ENCODE data around the gene ALDH1B1.

ALDH1B1 gene

GRCh38 chr9:38392235-38393127 is at the start of gene ALDH1B1:
ALDH1B1 (plus strand) TSS chr9:38392702; CDS start chr9:38395749, 3,047 bp downstream.
- peak; percentile 57 for DNase-seq

DNA sequence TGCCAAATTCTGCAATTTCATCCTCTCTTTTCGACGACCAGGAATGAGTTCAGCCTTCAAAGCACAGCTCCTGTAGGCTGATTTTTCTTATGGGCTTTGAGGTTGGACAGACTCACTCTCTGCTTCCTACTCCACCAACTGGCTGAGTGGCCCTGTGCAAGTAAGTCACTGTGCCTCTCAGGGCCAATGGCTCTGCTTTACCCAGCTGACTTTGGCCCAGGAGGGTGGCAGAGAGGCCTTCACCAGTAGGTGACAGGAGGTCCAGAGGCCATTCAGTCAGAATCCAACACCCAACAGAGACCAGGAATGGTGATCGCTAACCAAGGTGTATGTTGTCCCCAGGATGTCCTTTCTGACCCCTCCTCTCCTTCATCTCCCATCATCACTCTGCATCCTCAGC is 49.5 kb upstream of the ALDH1B1 start:
- DNase-seq, result no peak

- no peak for DNase-seq
These were observed 49.0 kb upstream of the ALDH1B1 start for GRCh38 chr9:38343552-38343951.

GRCh38 chr9:38344566-38345324 is 47.8 kb upstream of the ALDH1B1 start:
- DNase-seq, result no peak

DNA sequence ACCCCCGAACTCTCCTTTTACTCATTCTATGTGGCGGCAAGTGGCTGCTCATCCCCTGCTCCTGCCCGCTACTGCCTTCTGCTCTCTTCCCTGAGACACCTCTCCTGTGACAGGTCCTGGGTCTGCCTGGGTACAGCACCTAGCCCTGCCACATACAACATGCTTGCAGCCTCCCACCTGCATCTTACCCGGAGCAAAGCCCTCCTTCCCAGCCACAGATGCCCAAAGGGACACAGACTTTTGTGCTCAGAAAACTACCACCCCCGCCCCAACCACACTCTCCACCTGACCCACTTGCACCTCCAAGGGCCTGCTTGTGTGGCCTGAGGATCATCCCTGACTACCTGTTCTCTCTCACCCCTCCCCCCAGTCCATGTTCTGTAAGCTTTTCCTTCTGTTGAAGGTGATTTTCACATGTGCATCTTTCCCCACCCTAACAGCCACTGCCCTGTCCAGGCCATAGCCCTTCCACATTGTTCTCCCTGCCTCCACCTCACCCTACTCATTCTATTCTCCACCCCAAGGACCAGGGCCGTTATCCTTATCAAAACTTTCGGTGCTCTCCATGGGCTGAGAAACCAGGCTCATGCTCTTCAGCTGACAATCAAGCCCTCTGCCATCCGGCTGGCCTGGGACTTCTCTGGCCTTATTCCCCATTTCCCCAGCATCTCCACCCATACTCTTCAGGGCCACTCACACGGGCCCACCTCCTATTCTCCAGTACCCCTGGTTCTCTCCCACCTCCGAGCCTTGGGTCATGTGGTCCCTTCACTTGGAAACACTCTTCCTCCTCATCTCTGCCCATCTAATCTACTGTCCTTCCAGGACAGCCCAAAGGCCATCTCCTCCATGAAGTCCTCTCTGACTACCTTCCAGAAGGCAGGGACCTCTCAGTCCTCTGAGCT is 46.4 kb upstream of the ALDH1B1 start:
- DNase-seq, result no peak

GRCh38 chr9:38346811-38347210 is 45.7 kb upstream of the ALDH1B1 start:
- DNase-seq, result no peak

DNA sequence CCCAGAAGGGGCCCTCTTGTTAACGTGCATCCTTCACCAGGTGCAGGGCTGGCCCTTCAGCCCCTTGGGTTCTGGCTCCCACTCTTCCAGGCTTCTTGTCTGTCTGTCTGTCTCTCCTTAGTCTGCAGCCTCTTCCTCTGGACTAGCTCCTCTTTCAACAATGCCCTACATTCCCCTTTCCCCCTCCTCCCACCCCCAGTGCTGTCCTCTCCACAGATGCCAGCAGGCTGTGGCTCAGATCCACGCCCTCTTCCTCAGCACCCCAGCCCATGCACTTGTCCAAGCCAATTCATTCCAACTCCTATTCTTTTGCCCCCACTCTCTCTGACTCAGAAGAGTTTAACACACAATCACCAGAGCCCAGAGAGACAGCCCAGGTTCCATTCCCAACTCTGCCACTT is 45.2 kb upstream of the ALDH1B1 start:
- DNase-seq, result no peak

- no peak for DNase-seq
These were observed 44.6 kb upstream of the ALDH1B1 start for GRCh38 chr9:38347946-38348345.

- no peak for DNase-seq
These were observed 42.0 kb upstream of the ALDH1B1 start for GRCh38 chr9:38350529-38350928.

GRCh38 chr9:38352530-38353328 is 39.8 kb upstream of the ALDH1B1 start:
- no peak for DNase-seq

- DNase-seq, result no peak
These were observed 37.4 kb upstream of the ALDH1B1 start for GRCh38 chr9:38355115-38355514.

DNA sequence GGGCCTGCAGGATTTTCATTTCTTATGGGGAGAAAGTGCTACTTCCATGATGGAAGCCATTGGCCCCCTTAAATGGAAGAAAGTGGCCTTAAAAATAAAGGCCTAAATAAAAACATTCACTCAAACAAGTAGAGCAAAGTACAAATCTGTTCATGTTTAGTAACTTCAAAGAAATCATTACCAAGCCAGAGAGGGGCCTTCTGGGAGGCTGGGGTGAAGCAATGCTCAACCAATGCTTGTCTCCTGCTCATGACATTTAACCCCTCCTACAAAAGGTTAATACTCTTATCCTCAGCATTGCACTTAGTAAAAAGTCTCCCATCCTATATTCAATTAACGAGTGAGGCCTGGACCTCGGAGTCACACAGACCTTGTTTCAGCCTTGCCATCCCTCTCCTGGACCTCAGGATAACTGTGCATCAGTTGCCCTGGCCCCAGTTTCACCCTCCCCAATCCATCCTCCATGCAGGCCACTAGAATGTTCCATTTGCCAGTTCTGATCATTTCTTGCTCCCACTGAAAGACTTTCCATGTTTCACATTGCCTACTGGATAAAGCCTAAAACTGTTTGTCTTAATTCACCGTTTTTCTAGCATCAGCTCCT is 36.9 kb upstream of the ALDH1B1 start:
- DNase-seq, result no peak

DNA sequence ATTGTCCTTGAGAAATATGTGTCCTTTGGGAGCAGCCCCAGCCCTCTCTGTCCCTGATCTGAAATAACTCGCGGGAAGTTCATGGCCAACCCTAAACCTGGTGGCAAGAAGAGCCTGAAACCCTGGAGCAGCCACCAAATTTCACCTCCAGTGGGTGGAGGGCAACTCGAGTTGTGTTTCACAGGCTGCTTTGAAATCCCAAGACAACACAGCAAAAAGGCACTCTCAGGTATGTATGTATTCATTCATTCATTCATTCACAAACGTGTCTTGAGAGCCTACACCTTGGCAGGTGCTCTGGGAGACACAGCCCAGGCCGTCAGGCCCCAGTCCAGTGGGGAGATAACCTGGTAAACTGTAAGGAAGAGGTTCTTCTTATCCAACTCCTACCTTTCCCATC is 35.7 kb upstream of the ALDH1B1 start:
- no peak for DNase-seq

DNA sequence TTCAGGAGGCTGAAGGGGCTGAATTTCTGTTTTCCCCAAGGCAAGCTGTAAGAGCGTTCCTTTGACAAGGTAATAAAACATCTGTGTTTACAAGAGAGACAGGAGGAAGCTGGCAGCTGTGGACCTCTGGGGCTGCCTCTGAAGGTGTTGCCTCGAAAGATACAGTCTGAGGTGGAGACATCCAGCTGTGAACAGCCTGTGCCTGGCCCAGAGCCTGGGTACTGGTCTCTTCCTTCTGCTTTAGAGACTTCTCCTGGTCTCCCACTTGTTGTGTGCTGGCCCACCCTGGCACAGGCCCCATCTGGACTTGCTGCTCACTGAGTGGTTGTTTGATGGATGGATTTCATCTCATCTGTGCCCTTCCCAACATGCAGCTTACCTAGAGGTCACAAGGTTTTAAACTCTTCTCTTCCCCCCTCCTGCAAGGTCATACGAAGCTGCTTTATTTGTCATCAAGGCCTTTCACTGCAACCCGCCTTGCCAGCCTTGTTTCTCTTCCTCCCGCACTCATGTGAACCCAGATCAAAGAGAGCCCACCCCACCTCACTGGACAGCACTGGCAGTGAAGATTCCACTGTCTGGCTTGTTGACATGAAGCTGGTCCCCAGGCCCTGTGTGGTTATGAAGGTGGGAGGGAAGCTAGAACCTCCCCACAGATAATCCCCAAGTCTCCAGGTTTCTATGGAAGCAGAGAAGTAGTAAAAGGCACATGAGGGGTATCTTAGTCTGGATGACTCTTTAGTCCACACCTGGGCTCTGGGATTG is 35.0 kb upstream of the ALDH1B1 start:
- no peak for DNase-seq

GRCh38 chr9:38358390-38359296 is 33.9 kb upstream of the ALDH1B1 start:
- DNase-seq, result no peak

DNA sequence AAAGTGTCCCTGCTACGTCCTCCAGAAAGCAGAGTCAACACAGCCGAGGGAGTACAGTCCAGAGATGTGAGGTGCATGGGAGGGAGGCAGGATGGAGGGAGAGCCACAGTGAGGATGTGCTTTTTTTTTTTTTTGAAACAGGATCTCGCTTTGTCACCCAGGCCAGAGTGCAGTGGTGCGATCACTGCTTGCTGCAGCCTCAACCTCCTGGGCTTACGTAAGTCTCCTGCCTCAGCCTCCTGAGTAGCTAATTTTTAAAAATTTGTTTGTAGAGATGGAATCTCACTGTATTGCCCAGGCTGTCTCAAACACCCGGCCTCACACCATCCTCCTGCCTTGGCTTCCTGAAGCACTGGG is 33.2 kb upstream of the ALDH1B1 start:
- DNase-seq, result no peak

GRCh38 chr9:38359689-38360385 is 32.7 kb upstream of the ALDH1B1 start:
- no peak for DNase-seq

- DNase-seq, result no peak
These were observed 31.5 kb upstream of the ALDH1B1 start for GRCh38 chr9:38360839-38361472.

DNA sequence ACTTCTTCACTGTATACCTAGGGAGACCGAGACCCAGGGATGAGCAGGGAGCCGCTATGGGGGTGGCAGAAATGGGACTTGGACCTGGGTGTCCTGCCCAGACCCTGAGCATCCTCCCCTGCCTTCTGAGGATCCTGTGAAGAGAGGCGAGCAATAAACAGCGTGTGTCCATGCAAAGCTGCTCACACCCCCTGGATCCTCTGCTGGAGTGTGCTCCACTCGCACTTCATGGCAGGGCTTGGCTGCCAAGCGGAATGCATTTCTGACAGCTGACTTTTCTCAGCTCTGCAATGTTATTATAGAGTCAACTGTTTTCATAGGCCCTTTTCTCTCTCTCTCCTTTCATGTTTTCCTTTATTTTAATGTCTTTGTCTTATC is 31.0 kb upstream of the ALDH1B1 start:
- DNase-seq, result no peak

Measured in CD4-positive, alpha-beta T cell treated with Interleukin-17A for 1 hour (primary cell).